HepG2 (cell line): ENCODE results near the gene COL5A1. TPM values are rescaled to one million over a fixed set of nuclear protein-coding genes. Genes with fewer than 3 reads are reported as not detected.

Experiments
- ATAC-seq: fragments of 200-7000 bp; cut with Tn5 transposase; 3 replicates; pipeline ENCODE4 v1.9.1; 2020; ENCODE audit warnings: mild to moderate bottlenecking, moderate library complexity
- BruUV-seq: library from RNA; stranded (reverse); fragments of 400-500 nt; replicated peaks from 2 replicates; lab custom pipeline; 2021; lab: Mats Ljungman, UMichigan
- CTCF ChIA-PET: fragments of 300-600 bp; formaldehyde crosslinking; extraction: SDS; loops from one replicate; lab custom pipeline; 2021; ENCODE audit warnings: low total read pairs, inconsistent platforms, low intra/inter-chr PET ratio; lab: Yijun Ruan, JAX
- POLR2A ChIA-PET: fragments of 350-600 bp; sonication (Branson Sonifier 250); formaldehyde crosslinking; loops from one replicate; lab custom pipeline; 2020; ENCODE audit warnings: antibody characterized with exemption, inconsistent platforms; lab: Yijun Ruan, JAX
- DNase-seq: peaks from one replicate; pipeline ENCODE4 v3.0.0-alpha.2; 2015; ENCODE audit warnings: low spot score
- FAIRE-seq: peaks from 3 replicates; lab custom pipeline; 2011; peaks lifted over from hg19 to GRCh38; lab: Jason Lieb, UNC
- H2AFZ ChIP-seq: one replicate; pipeline ENCODE4 v1.6.1; 2011; ENCODE audit warnings: low read length, inconsistent platforms
- H3K27ac ChIP-seq: fragments of 300-600 bp; 3 replicates; pipeline ENCODE4 v1.8.0; 2011; ENCODE audit warnings: mixed run types, mild to moderate bottlenecking, mixed read lengths, low read length, inconsistent platforms; ENCODE audit not compliant: insufficient read depth; ENCODE audit errors: extremely low read length
- H3K27me3 ChIP-seq, 2 experiments: fragments of 200-600 bp in 1 of 2; 2 replicates in 1 of 2; 3 replicates in 1 of 2; pipeline versions ENCODE4 v1.6.0 to v1.8.0; 2011; ENCODE audit warnings: low read length in 2 of 2, mild to moderate bottlenecking in 2 of 2, moderate library complexity in 2 of 2, inconsistent platforms in 1 of 2; ENCODE audit not compliant: insufficient read depth in 2 of 2, control insufficient read depth in 1 of 2
- H3K36me3 ChIP-seq, 2 experiments: fragments of 200-600 bp in 1 of 2; replicated peaks in 1 of 2; 2 replicates in 1 of 2; 3 replicates in 1 of 2; pipeline versions ENCODE4 v1.5.1 to v1.8.0; 2011; ENCODE audit warnings: low read length in 2 of 2, inconsistent platforms in 1 of 2; ENCODE audit not compliant: insufficient read depth in 2 of 2, control insufficient read depth in 1 of 2
- H3K4me1 ChIP-seq: 2 replicates; pipeline ENCODE4 v1.5.1; 2012; ENCODE audit warnings: low read length, inconsistent platforms; ENCODE audit not compliant: insufficient read depth
- H3K4me2 ChIP-seq: 2 replicates; pipeline ENCODE4 v1.6.0; 2011; ENCODE audit warnings: low read depth, low read length, inconsistent platforms
- H3K4me3 ChIP-seq, 3 experiments: fragments of 200-600 bp in 1 of 3; sonication (generic), shearing (Covaris generic) in 1 of 3; replicated peaks in 1 of 3; 2 replicates each; pipeline ENCODE4 v1.5.1; 2011 to 2016; ENCODE audit warnings: low read length in 3 of 3, inconsistent platforms in 2 of 3, low read depth in 2 of 3, mild to moderate bottlenecking in 2 of 3, control low read depth in 1 of 3, mixed read lengths in 1 of 3; ENCODE audit not compliant: insufficient read depth in 1 of 3
- H3K79me2 ChIP-seq: one replicate; pipeline ENCODE4 v1.6.1; 2011; ENCODE audit warnings: low read length, inconsistent platforms; ENCODE audit not compliant: insufficient read depth
- H3K9ac ChIP-seq: 2 replicates; pipeline ENCODE4 v1.6.0; 2011; ENCODE audit warnings: mild to moderate bottlenecking, low read depth, low read length, inconsistent platforms; ENCODE audit not compliant: insufficient read depth
- H3K9me3 ChIP-seq: 2 replicates; pipeline ENCODE4 v1.5.1; 2012; ENCODE audit warnings: mild to moderate bottlenecking, low read length
- H4K20me1 ChIP-seq: 2 replicates; pipeline ENCODE4 v1.6.0; 2011; ENCODE audit warnings: inconsistent platforms, mild to moderate bottlenecking, low read length, moderate library complexity; ENCODE audit not compliant: insufficient read depth
- FOSL2 ChIP-seq: sonication (generic); formaldehyde crosslinking; IDR thresholded peaks from 2 replicates; pipeline ENCODE4 v1.4.0; 2020; ENCODE audit warnings: missing genetic modification reagents
- KLF9 ChIP-seq: IDR thresholded peaks from 2 replicates; pipeline ENCODE4 v1.6.1; 2016; ENCODE audit warnings: low read depth
- MTA1 ChIP-seq: sonication (generic); formaldehyde crosslinking; IDR thresholded peaks from 2 replicates; pipeline ENCODE4 v1.4.0; 2020; ENCODE audit warnings: missing genetic modification reagents, mild to moderate bottlenecking, borderline replicate concordance
- NPAS2 ChIP-seq: sonication (generic); formaldehyde crosslinking; IDR thresholded peaks from 2 replicates; pipeline ENCODE4 v1.8.0; 2022; ENCODE audit warnings: mild to moderate bottlenecking, missing genetic modification reagents, borderline replicate concordance
- NR1H2 ChIP-seq: sonication (generic); formaldehyde crosslinking; IDR thresholded peaks from 2 replicates; pipeline ENCODE4 v1.8.1; 2022; ENCODE audit warnings: low read depth, missing genetic modification reagents, borderline replicate concordance
- PAF1 ChIP-seq: IDR thresholded peaks from 2 replicates; pipeline ENCODE4 v1.6.1; 2016; ENCODE audit warnings: missing genetic modification reagents, missing compliant biosample characterization
- RARA ChIP-seq: IDR thresholded peaks from 2 replicates; pipeline ENCODE4 v1.6.1; 2016; ENCODE audit warnings: missing genetic modification reagents, missing compliant biosample characterization
- SATB2 ChIP-seq: sonication (generic); formaldehyde crosslinking; IDR thresholded peaks from 2 replicates; pipeline ENCODE4 v1.5.0; 2020; ENCODE audit warnings: missing genetic modification reagents
- ZNF326 ChIP-seq: sonication (generic); formaldehyde crosslinking; IDR thresholded peaks from 2 replicates; pipeline ENCODE4 v1.4.0; 2020; ENCODE audit warnings: missing genetic modification reagents, borderline replicate concordance
- ZNF343 ChIP-seq: sonication (generic); formaldehyde crosslinking; IDR thresholded peaks from 2 replicates; pipeline ENCODE4 v1.4.0; 2020; ENCODE audit warnings: mild to moderate bottlenecking, missing genetic modification reagents
- ZNF484 ChIP-seq: sonication (generic); formaldehyde crosslinking; IDR thresholded peaks from 2 replicates; pipeline ENCODE4 v1.5.1; 2020; ENCODE audit warnings: mild to moderate bottlenecking, low read depth, missing genetic modification reagents, borderline replicate concordance
- ZNF614 ChIP-seq: IDR thresholded peaks from 2 replicates; pipeline ENCODE4 v1.6.1; 2018; ENCODE audit warnings: missing biosample characterization, missing genetic modification reagents, inconsistent platforms, borderline replicate concordance
- ZNF782 ChIP-seq: sonication (generic); formaldehyde crosslinking; IDR thresholded peaks from 2 replicates; pipeline ENCODE4 v1.4.0; 2020; ENCODE audit warnings: missing genetic modification reagents, mild to moderate bottlenecking, borderline replicate concordance
- ZSCAN25 ChIP-seq: sonication (generic); formaldehyde crosslinking; IDR thresholded peaks from 2 replicates; pipeline ENCODE4 v1.8.0; 2022; ENCODE audit warnings: mild to moderate bottlenecking, missing genetic modification reagents
- ZSCAN30 ChIP-seq: sonication (generic); formaldehyde crosslinking; IDR thresholded peaks from 2 replicates; pipeline ENCODE4 v1.5.0; 2020; ENCODE audit warnings: mild to moderate bottlenecking, missing genetic modification reagents
- WGBS: methylation state at CpG from one replicate; pipeline ENCODE4 v1.1.6; 2017; ENCODE audit warnings: low lambda C conversion rate; 5-methylcytosine and 5-hydroxymethylcytosine counted together
- in situ Hi-C: cut with HindIII; loops from 2 replicates; pipeline ENCODE4 v1.10.0; 2017; ENCODE audit warnings: low pct_unique_long_range_greater_than_20kb; ENCODE audit not compliant: extremely low pct_ligation_motif_present
- intact Hi-C: fragments of 100-400 bp; cut with micrococcal nuclease; formaldehyde crosslinking; loops from one replicate; pipeline ENCODE4 v1.10.0; 2022; ENCODE audit not compliant: unreplicated experiment
- polyA plus RNA-seq, 8 experiments: library from polyadenylated mRNA; depleted of rRNA in 3 of 8; stranded (reverse) in 7 of 8; unstranded in 1 of 8; fragments of >200 nt; fragmentation: Illumina TruSeq in 4 of 8; extraction: Trizol in 4 of 8; gene quantifications; 2 replicates each; pipeline versions ENCODE4 v1.2.1 to v1.2.3, GENCODE V29; 2011 to 2016; ENCODE audit warnings: low read depth in 4 of 8, missing spikeins in 1 of 8, mixed read lengths in 1 of 8; ENCODE audit not compliant: insufficient read depth in 1 of 8
- total RNA-seq, 5 experiments: library from RNA; depleted of rRNA; stranded (reverse); fragments of >200 nt; fragmentation: Illumina TruSeq; extraction: Trizol; gene quantifications; 2 replicates each; pipeline ENCODE4 v1.2.3, GENCODE V29; 2016; ENCODE audit warnings: low read depth in 1 of 5
- TF ChIP-seq, protein P1 (sequence below): sonication (generic); formaldehyde crosslinking; IDR thresholded peaks from 2 replicates; pipeline ENCODE4 v1.4.0; 2020; ENCODE audit warnings: mild to moderate bottlenecking, missing genetic modification reagents
- TF ChIP-seq, protein P2 (sequence below): sonication (generic); formaldehyde crosslinking; IDR thresholded peaks from 2 replicates; pipeline ENCODE4 v1.5.0; 2020; ENCODE audit warnings: missing genetic modification reagents, mild to moderate bottlenecking, borderline replicate concordance
- TF ChIP-seq, protein P3 (sequence below): sonication (generic); formaldehyde crosslinking; conservative IDR thresholded peaks from 2 replicates; pipeline ENCODE4 v1.8.0; 2022; ENCODE audit warnings: low read depth, missing genetic modification reagents
- TF ChIP-seq, protein P4 (sequence below): sonication (generic); formaldehyde crosslinking; IDR thresholded peaks from 2 replicates; pipeline ENCODE4; 2020; ENCODE audit warnings: missing genetic modification reagents, mild to moderate bottlenecking, borderline replicate concordance

Gene COL5A1
- total and polyA plus RNA-seq, 2 of the 13 experiments (the other 11 are each of a cell fraction or from before 2014, with no cell fraction given): not detected

DNA sequence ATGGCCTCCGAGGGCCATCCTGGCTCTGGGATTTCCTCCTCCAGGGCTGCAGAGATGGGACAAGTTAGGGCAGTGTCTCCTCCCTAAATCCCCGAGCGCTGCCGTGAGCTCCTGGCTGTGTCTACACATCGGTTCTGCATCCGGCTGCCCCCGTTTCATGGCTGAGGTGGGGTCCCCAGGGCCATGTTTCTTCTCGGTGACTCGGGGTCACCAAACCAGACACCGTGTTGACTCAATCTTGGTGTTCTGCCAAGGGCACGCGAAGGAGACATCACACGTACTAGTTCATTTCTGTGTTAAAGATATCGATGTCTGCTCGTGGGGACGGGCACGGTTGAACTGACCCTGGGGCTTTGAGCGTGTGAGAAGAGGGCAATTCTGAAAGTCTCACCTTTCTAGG, 60.7 kb downstream of the COL5A1 start:
- no TSS peak for BruUV-seq
- Histone ChIP-seq H3K9ac (no peak overlapping the region), H3K27me3 (peaks cover 7 to 58% of the 10 kb centered on the region in 2 experiments; a peak in 4 of 5 replicates), H3K27ac (no peak overlapping the region), H3K4me3 (no peak overlapping the region), H3K4me2 (no peak overlapping the region), H3K36me3 (no peaks in the 10 kb centered on the region), H3K4me1 (no peaks in the 10 kb centered on the region), H4K20me1 (no peaks in the 10 kb centered on the region), H3K9me3 (no peaks in the 10 kb centered on the region), H2AFZ (no peak overlapping the region), H3K79me2 (no peaks in the 10 kb centered on the region)
- in situ Hi-C loops: no loop called here
- ChIA-PET CTCF (no interaction called here), POLR2A (no interaction called here)
- DNase-seq (no peak), FAIRE-seq (no peak), ATAC-seq (no peak)
- no CpG with 5 or more reads among the region's 18 CpGs for WGBS
- intact Hi-C loops: no loop called here
- TF ChIP-seq ZNF343 (CRISPR knock-in tag) (no peak), ZSCAN25 (no peak), MTA1 (CRISPR knock-in tag) (no peak), ZSCAN30 (CRISPR knock-in tag) (no peak), ZNF614 (CRISPR knock-in tag) (no peak), NR1H2 (no peak), KLF9 (CRISPR knock-in tag) (no peak), SATB2 (CRISPR knock-in tag) (no peak), ZNF326 (CRISPR knock-in tag) (no peak), FOSL2 (CRISPR knock-in tag) (no peak), RARA (CRISPR knock-in tag) (no peak), NPAS2 (CRISPR knock-in tag) (no peak), ZNF484 (no peak), PAF1 (CRISPR knock-in tag) (no peak), ZNF782 (CRISPR knock-in tag) (no peak)
- TF ChIP-seq, protein P1, sequence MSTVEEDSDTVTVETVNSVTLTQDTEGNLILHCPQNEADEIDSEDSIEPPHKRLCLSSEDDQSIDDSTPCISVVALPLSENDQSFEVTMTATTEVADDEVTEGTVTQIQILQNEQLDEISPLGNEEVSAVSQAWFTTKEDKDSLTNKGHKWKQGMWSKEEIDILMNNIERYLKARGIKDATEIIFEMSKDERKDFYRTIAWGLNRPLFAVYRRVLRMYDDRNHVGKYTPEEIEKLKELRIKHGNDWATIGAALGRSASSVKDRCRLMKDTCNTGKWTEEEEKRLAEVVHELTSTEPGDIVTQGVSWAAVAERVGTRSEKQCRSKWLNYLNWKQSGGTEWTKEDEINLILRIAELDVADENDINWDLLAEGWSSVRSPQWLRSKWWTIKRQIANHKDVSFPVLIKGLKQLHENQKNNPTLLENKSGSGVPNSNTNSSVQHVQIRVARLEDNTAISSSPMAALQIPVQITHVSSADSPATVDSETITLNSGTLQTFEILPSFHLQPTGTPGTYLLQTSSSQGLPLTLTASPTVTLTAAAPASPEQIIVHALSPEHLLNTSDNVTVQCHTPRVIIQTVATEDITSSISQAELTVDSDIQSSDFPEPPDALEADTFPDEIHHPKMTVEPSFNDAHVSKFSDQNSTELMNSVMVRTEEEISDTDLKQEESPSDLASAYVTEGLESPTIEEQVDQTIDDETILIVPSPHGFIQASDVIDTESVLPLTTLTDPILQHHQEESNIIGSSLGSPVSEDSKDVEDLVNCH (CRISPR knock-in tag): no peak
- TF ChIP-seq, protein P2, sequence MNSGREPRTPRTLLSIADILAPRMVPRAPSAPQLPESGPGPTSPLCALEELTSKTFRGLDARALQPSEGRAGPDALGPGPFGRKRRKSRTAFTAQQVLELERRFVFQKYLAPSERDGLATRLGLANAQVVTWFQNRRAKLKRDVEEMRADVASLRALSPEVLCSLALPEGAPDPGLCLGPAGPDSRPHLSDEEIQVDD (CRISPR knock-in tag): no peak
- TF ChIP-seq, protein P3, sequence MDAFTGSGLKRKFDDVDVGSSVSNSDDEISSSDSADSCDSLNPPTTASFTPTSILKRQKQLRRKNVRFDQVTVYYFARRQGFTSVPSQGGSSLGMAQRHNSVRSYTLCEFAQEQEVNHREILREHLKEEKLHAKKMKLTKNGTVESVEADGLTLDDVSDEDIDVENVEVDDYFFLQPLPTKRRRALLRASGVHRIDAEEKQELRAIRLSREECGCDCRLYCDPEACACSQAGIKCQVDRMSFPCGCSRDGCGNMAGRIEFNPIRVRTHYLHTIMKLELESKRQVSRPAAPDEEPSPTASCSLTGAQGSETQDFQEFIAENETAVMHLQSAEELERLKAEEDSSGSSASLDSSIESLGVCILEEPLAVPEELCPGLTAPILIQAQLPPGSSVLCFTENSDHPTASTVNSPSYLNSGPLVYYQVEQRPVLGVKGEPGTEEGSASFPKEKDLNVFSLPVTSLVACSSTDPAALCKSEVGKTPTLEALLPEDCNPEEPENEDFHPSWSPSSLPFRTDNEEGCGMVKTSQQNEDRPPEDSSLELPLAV (CRISPR knock-in tag): no peak
- TF ChIP-seq, protein P4, sequence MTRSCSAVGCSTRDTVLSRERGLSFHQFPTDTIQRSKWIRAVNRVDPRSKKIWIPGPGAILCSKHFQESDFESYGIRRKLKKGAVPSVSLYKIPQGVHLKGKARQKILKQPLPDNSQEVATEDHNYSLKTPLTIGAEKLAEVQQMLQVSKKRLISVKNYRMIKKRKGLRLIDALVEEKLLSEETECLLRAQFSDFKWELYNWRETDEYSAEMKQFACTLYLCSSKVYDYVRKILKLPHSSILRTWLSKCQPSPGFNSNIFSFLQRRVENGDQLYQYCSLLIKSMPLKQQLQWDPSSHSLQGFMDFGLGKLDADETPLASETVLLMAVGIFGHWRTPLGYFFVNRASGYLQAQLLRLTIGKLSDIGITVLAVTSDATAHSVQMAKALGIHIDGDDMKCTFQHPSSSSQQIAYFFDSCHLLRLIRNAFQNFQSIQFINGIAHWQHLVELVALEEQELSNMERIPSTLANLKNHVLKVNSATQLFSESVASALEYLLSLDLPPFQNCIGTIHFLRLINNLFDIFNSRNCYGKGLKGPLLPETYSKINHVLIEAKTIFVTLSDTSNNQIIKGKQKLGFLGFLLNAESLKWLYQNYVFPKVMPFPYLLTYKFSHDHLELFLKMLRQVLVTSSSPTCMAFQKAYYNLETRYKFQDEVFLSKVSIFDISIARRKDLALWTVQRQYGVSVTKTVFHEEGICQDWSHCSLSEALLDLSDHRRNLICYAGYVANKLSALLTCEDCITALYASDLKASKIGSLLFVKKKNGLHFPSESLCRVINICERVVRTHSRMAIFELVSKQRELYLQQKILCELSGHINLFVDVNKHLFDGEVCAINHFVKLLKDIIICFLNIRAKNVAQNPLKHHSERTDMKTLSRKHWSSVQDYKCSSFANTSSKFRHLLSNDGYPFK (CRISPR knock-in tag): no peak
